IgD-negative memory B cell (primary cell): ENCODE data around the gene DUSP15. TPM values are rescaled to one million over a fixed set of nuclear protein-coding genes. Genes with fewer than 3 reads are reported as not detected.
A peak's percentile ranks its signal among the peaks of the same experiment; 100 is the strongest.

ENCODE experiments used
- H3K27ac Mint-ChIP-seq, 3 donors: one replicate each; pipeline ENCODE4 v1.8.0; 2020 to 2022; ENCODE audit warnings: mild to moderate bottlenecking in 3 of 3, mixed read lengths in 3 of 3, moderate library complexity in 1 of 3
- H3K27me3 Mint-ChIP-seq: one replicate; pipeline ENCODE4 v1.8.0; 2021; ENCODE audit warnings: mixed read lengths
- H3K36me3 Mint-ChIP-seq: one replicate; pipeline ENCODE4 v1.8.0; 2020; ENCODE audit warnings: mild to moderate bottlenecking, mixed read lengths
- H3K4me1 Mint-ChIP-seq, 3 donors: one replicate each; pipeline ENCODE4 v1.8.0; 2020 to 2022; ENCODE audit warnings: mixed read lengths in 3 of 3, mild to moderate bottlenecking in 1 of 3
- H3K4me3 Mint-ChIP-seq, 4 donors: one replicate each; pipeline ENCODE4 v1.8.0; 2020 to 2022; ENCODE audit warnings: mild to moderate bottlenecking in 4 of 4, mixed read lengths in 4 of 4, moderate library complexity in 3 of 4
- H3K9me3 Mint-ChIP-seq, 3 donors: one replicate each; pipeline ENCODE4 v1.8.0; 2020 to 2021; ENCODE audit warnings: mixed read lengths in 3 of 3, mild to moderate bottlenecking in 1 of 3
- polyA plus RNA-seq: library from polyadenylated mRNA; unstranded; fragments of 300-500 nt; fragmentation: Illumina TruSeq; gene quantifications from one replicate; pipeline ENCODE4 v1.2.3, GENCODE V29; 2021

Gene DUSP15
- polyA plus RNA-seq, 1 donor from 2014 or later: not detected

GRCh38 chr20:31907046-31907445 is 36.7 kb upstream of the DUSP15 start:
- no peaks in the 10 kb centered on the region for H3K36me3 Mint-ChIP-seq
- H3K9me3 Mint-ChIP-seq: no peaks in the 10 kb centered on the region
- peaks cover 0 to 2% (median 0%) of the 10 kb centered on the region in 3 donors for H3K4me1 Mint-ChIP-seq
- no peak overlapping the region for H3K27ac Mint-ChIP-seq
- H3K4me3 Mint-ChIP-seq: no peak overlapping the region
- H3K27me3 Mint-ChIP-seq: peaks cover 1% of the 10 kb centered on the region

- Mint-ChIP-seq H3K36me3 (no peaks in the 10 kb centered on the region), H3K9me3 (no peaks in the 10 kb centered on the region), H3K4me3 (no peak overlapping the region), H3K27me3 (peaks cover 1% of the 10 kb centered on the region), H3K27ac (no peak overlapping the region), H3K4me1 (peaks cover 0 to 2% (median 0%) of the 10 kb centered on the region in 3 donors)
Measured at GRCh38 chr20:31906001-31906400, 35.7 kb upstream of the DUSP15 start.

GRCh38 chr20:31903627-31904386 is 33.5 kb upstream of the DUSP15 start:
- Mint-ChIP-seq H3K4me1 (peaks cover 0 to 2% (median 0%) of the 10 kb centered on the region in 3 donors), H3K27ac (no peak overlapping the region), H3K27me3 (peaks cover 1% of the 10 kb centered on the region)

GRCh38 chr20:31901615-31902014 is 31.3 kb upstream of the DUSP15 start:
- peaks cover 0 to 5% (median 2%) of the 10 kb centered on the region in 3 donors for H3K4me1 Mint-ChIP-seq
- H3K36me3 Mint-ChIP-seq: peaks cover 3% of the 10 kb centered on the region
- H3K27me3 Mint-ChIP-seq: no peaks in the 10 kb centered on the region
- H3K9me3 Mint-ChIP-seq: no peaks in the 10 kb centered on the region
- no peak overlapping the region for H3K27ac Mint-ChIP-seq
- no peak overlapping the region for H3K4me3 Mint-ChIP-seq

More at GRCh38 chr20:31903627-31904386, 33.5 kb upstream of the DUSP15 start:
- Mint-ChIP-seq H3K4me3 (no peak overlapping the region), H3K36me3 (peaks cover 2% of the 10 kb centered on the region), H3K9me3 (no peaks in the 10 kb centered on the region)

- no peaks in the 10 kb centered on the region for H3K27me3 Mint-ChIP-seq
- no peak overlapping the region for H3K4me3 Mint-ChIP-seq
- H3K27ac Mint-ChIP-seq: peak overlapping the region in 2 of 3 donors; percentile 32 to 83
- H3K36me3 Mint-ChIP-seq: peaks cover 3% of the 10 kb centered on the region
- H3K4me1 Mint-ChIP-seq: peaks cover 7 to 11% (median 7%) of the 10 kb centered on the region in 3 donors
- H3K9me3 Mint-ChIP-seq: no peaks in the 10 kb centered on the region
Measured at GRCh38 chr20:31897541-31897940, 27.2 kb upstream of the DUSP15 start.

GRCh38 chr20:31896049-31896448 is 25.7 kb upstream of the DUSP15 start:
- Mint-ChIP-seq H3K36me3 (peaks cover 3% of the 10 kb centered on the region), H3K9me3 (no peaks in the 10 kb centered on the region), H3K4me1 (peaks cover 7 to 11% (median 7%) of the 10 kb centered on the region in 3 donors), H3K4me3 (no peak overlapping the region), H3K27me3 (no peaks in the 10 kb centered on the region), H3K27ac (peak overlapping the region in 2 of 3 donors; percentile 63 to 95)

GRCh38 chr20:31894980-31895675 is 24.8 kb upstream of the DUSP15 start:
- peak overlapping the region in 3 of 4 donors; percentile 52 to 56 (median 56) for H3K4me3 Mint-ChIP-seq
- H3K27me3 Mint-ChIP-seq: peaks cover 2% of the 10 kb centered on the region
- peak overlapping the region; percentile 28 to 95 (median 87) for H3K27ac Mint-ChIP-seq
- no peaks in the 10 kb centered on the region for H3K9me3 Mint-ChIP-seq
- peaks cover 3% of the 10 kb centered on the region for H3K36me3 Mint-ChIP-seq
- H3K4me1 Mint-ChIP-seq: peaks cover 7 to 11% (median 8%) of the 10 kb centered on the region in 3 donors

GRCh38 chr20:31890646-31891045 is 20.3 kb upstream of the DUSP15 start:
- Mint-ChIP-seq H3K4me1 (peaks cover 6 to 9% (median 7%) of the 10 kb centered on the region in 3 donors), H3K27ac (no peak overlapping the region), H3K9me3 (no peaks in the 10 kb centered on the region), H3K36me3 (no peaks in the 10 kb centered on the region), H3K4me3 (no peak overlapping the region), H3K27me3 (peaks cover 2% of the 10 kb centered on the region)

GRCh38 chr20:31883829-31884228 is 13.5 kb upstream of the DUSP15 start:
- peaks cover 0 to 1% (median 0%) of the 10 kb centered on the region in 3 donors for H3K9me3 Mint-ChIP-seq
- H3K36me3 Mint-ChIP-seq: no peaks in the 10 kb centered on the region
- H3K4me3 Mint-ChIP-seq: no peak overlapping the region
- peaks cover 0 to 9% (median 3%) of the 10 kb centered on the region in 3 donors for H3K4me1 Mint-ChIP-seq
- H3K27ac Mint-ChIP-seq: no peak overlapping the region
- no peaks in the 10 kb centered on the region for H3K27me3 Mint-ChIP-seq

GRCh38 chr20:31881945-31882344 is 11.6 kb upstream of the DUSP15 start:
- no peaks in the 10 kb centered on the region for H3K36me3 Mint-ChIP-seq
- H3K27ac Mint-ChIP-seq: no peak overlapping the region
- H3K4me3 Mint-ChIP-seq: peak overlapping the region in 2 of 4 donors; percentile 30 to 88
- H3K4me1 Mint-ChIP-seq: peaks cover 0 to 9% (median 3%) of the 10 kb centered on the region in 3 donors
- peaks cover 0 to 1% (median 0%) of the 10 kb centered on the region in 3 donors for H3K9me3 Mint-ChIP-seq
- no peaks in the 10 kb centered on the region for H3K27me3 Mint-ChIP-seq

GRCh38 chr20:31879143-31879987 is 9.0 kb upstream of the DUSP15 start:
- Mint-ChIP-seq H3K27me3 (no peaks in the 10 kb centered on the region), H3K9me3 (peaks cover 0 to 1% (median 0%) of the 10 kb centered on the region in 3 donors), H3K27ac (peak overlapping the region; percentile 87 to 94 (median 90)), H3K36me3 (no peaks in the 10 kb centered on the region), H3K4me1 (peaks cover 0 to 9% (median 3%) of the 10 kb centered on the region in 3 donors), H3K4me3 (peak overlapping the region; percentile 88 to 99 (median 94))

- Mint-ChIP-seq H3K4me3 (peak overlapping the region in 1 of 4 donors; percentile 38), H3K36me3 (no peaks in the 10 kb centered on the region), H3K27me3 (no peaks in the 10 kb centered on the region), H3K4me1 (peaks cover 0 to 9% (median 3%) of the 10 kb centered on the region in 3 donors), H3K27ac (no peak overlapping the region), H3K9me3 (peaks cover 0 to 1% (median 0%) of the 10 kb centered on the region in 3 donors)
Measured at GRCh38 chr20:31877684-31878083, 7.4 kb upstream of the DUSP15 start.

- Mint-ChIP-seq H3K4me1 (peaks cover 0 to 10% (median 5%) of the 10 kb centered on the region in 3 donors), H3K4me3 (no peak overlapping the region), H3K36me3 (peaks cover 1% of the 10 kb centered on the region), H3K27me3 (peaks cover 7% of the 10 kb centered on the region), H3K27ac (no peak overlapping the region), H3K9me3 (peaks cover 0 to 1% (median 0%) of the 10 kb centered on the region in 3 donors)
Measured at GRCh38 chr20:31875671-31876070, 5.3 kb upstream of the DUSP15 start.

- Mint-ChIP-seq H3K4me3 (no peak overlapping the region), H3K9me3 (no peaks in the 10 kb centered on the region), H3K27ac (no peak overlapping the region), H3K27me3 (peaks cover 28% of the 10 kb centered on the region), H3K36me3 (peaks cover 1% of the 10 kb centered on the region), H3K4me1 (peaks cover 15 to 17% (median 16%) of the 10 kb centered on the region in 3 donors)
Measured at GRCh38 chr20:31872406-31872805, 2.1 kb upstream of the DUSP15 start.
